ENCODE results near the gene MYLK.
"Not testable (repeated sequence)": the region's sequence is repeated elsewhere in the genome, so short reads cannot be mapped to it uniquely, and the experiment has no call there.

The MYLK gene

DNA sequence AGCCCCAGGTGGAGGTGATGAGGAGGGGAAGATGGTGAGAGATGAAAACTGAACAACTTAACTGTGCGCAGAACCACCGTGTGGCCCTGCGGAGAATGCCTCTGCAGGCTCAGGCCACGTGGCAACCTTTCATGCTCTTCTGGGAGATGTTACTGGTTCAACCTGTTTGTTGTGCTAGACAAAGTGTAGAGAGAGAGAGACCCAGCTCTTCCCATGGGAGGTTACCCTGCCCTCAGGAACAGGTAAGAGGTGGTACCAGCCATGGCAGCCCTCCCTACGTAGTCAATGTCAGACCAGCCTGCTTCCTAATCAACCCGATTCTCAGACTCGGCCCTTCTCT, 262.3 kb downstream of the MYLK start:
- DNase-seq (ENCODE audit: low read depth), result no peak
- TF ChIP-seq, protein P1, sequence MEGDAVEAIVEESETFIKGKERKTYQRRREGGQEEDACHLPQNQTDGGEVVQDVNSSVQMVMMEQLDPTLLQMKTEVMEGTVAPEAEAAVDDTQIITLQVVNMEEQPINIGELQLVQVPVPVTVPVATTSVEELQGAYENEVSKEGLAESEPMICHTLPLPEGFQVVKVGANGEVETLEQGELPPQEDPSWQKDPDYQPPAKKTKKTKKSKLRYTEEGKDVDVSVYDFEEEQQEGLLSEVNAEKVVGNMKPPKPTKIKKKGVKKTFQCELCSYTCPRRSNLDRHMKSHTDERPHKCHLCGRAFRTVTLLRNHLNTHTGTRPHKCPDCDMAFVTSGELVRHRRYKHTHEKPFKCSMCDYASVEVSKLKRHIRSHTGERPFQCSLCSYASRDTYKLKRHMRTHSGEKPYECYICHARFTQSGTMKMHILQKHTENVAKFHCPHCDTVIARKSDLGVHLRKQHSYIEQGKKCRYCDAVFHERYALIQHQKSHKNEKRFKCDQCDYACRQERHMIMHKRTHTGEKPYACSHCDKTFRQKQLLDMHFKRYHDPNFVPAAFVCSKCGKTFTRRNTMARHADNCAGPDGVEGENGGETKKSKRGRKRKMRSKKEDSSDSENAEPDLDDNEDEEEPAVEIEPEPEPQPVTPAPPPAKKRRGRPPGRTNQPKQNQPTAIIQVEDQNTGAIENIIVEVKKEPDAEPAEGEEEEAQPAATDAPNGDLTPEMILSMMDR (conservative IDR thresholded peaks at IDR 0.05; ENCODE audit: low read length), result no peak
- no peak overlapping the region for H3K4me3 ChIP-seq (ENCODE audit: low read length)

DNA sequence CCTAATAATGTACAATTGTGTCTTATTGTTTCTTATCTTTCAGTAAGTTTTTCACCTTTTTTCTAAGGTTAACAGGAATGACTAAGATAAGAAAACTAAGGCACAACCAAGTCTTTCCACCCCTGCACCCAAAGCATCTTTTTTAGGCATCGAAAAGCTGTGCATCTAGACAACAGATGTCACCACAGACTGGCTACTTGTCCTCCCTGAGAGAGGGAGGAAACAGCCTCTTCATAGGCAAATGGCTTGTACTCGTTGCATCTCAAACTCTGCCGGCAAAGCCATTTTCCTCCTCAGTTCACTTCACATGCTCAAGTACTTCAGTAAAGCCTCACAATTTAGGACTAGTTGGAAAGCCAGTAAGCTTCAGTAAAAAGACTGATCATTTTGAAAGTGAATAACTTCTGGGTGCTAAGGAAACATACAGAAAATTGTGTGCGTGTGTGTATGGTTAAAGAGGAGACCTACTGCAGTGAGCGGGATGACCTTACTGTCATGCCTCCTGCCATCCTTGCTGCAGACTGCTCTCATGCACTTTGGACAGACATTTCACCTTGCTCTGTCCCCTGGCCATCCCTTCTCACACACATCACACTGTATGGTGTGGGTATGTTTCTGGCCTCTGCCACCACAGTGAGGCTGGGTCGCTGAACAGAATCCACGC, 262.8 kb downstream of the MYLK start:
- no peak overlapping the region for H3K4me3 ChIP-seq (ENCODE audit: low read length)
- DNase-seq (ENCODE audit: low read depth), result no peak
- TF ChIP-seq, protein P1 (conservative IDR thresholded peaks at IDR 0.05; ENCODE audit: low read length), result no peak

DNA sequence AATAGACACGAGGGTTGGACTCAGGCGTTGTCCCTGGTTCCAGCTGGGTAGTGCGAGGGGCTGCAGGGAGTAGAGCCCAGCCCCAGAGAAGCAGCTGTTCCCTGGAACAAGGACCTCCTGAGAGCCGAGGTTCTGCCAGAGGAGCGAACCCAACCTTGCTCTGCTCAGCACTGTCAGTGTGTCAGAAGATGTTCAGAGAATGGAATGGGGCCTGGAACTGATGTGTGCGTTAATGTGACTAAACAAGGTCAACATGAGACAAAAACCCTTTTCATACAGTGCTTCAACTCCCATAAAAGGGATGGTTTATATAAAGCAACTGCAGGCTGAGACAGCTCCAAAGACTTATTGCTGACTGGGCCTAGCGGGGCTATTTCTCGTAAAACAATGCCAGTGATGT, 263.8 kb downstream of the MYLK start:
- DNase-seq (ENCODE audit: low read depth), result no peak
- TF ChIP-seq, protein P1 (conservative IDR thresholded peaks at IDR 0.05; ENCODE audit: low read length), result no peak
- H3K4me3 ChIP-seq (ENCODE audit: low read length), result no peak overlapping the region

DNA sequence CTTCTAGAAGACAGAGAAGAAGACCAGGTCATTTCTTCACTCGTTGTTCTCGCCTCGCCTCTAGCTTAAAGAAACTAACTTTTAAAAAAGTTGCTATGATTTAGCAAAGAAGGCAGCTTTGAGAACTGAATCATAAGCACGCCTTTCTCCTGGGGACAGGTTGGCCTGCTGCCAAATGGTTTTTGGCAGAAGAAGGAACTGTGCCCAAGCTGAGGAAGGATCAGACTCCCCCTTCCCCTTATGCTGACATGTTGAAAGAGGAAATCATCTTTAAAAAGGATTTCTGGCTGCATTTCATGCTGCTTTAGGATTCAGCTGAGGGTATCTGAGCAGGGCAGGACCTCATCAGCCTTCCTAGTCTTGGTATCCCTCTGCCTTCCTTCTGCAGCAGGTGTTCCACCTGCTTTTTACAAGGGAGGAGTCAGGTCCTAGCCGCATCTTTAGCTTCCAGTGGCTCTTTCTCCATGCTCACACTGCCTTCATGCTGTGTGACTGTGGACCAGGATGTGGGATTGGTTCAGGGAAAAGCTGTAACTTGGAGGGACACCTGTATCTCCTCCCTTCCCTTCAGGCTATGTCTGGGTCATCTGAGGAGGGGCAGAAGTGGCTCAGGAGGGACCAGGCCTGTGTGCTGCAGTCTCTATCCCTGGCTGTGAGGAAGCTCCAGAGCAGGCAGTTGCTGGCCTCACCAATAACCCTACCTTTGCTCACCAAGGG, 265.2 kb downstream of the MYLK start:
- peak; percentile 77 for DNase-seq (ENCODE audit: low read depth)

DNA sequence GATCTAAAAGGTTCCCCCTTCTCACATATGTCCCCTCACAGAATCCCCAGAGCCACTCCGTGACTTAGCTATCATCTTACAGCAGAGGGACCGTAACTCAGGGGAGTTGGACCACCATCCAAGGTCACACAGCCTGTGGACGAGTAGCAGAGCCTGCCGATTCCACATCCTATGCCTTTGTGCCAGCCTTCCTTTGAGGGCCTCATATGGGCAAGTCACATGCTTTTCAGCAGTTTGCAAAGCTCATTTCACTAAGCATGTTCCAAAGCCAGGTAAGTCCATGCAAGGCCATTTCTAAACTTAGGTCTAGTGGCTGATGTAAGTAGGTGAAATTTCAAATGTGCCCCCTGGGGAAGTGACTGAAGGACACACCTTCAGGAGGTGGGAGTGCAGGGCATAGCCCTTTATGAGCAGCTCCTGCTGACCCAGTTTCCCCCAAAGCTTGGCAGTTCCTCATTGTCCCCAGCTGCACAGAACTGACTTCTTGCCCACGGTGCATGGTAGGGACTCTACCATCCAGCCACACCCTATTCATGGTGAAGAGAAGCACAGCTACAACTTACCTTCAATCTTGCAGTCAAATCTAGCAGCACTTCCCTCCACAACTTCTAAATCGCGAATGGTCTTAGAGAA, 265.9 kb downstream of the MYLK start:
- TF ChIP-seq, protein P1 (conservative IDR thresholded peaks at IDR 0.05; ENCODE audit: low read length), result no peak
- DNase-seq (ENCODE audit: low read depth), result no peak
- H3K4me3 ChIP-seq (ENCODE audit: low read length), result no peak overlapping the region

More for the DNA sequence above, 265.2 kb downstream of the MYLK start:
- TF ChIP-seq, protein P1 (conservative IDR thresholded peaks at IDR 0.05; ENCODE audit: low read length), result no peak
- no peak overlapping the region for H3K4me3 ChIP-seq (ENCODE audit: low read length)

DNA sequence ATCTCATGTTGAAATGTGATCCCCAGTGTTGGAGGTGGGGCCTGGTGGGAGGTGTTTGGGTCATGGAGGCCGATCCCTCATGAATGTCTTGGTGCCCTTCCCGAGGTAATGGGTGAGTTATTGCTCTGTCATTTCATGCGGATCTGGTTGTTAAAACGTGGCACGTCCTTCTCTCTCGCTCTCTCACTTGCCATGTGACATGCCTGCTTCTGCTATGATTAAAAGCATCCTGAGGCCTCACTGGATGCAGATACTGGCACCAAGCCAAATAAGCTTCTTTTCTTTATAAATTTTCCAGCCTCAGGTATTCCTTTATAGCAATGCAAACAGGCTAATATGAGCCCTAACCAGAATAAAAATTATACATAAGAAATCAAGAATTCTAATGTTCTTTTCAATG, 267.5 kb downstream of the MYLK start:
- DNase-seq (ENCODE audit: low read depth), result no peak
- H3K4me3 ChIP-seq (ENCODE audit: low read length), result no peak overlapping the region
- TF ChIP-seq, protein P1 (conservative IDR thresholded peaks at IDR 0.05; ENCODE audit: low read length), result no peak

DNA sequence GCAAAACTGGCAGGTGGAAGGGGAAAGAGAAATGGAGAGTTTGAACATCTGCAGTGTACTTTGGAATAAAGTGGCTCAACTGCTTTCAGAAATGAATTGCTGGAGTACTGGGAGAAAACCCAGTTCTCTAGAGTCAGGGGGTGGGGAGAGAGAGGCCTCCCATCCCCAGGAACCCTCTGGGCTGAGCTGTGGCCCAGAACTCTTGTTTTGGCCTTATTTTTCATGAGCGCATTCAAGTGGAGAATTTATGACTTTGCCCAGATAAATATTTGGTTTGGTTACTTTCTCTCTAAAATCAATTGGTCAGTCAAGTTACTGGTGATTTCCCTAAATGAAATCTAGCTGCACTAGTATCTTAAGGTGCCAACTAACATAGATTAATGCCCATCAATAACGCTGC, 270.6 kb downstream of the MYLK start:
- TF ChIP-seq, protein P1 (conservative IDR thresholded peaks at IDR 0.05; ENCODE audit: low read length), result no peak
- H3K4me3 ChIP-seq (ENCODE audit: low read length), result no peak overlapping the region
- DNase-seq (ENCODE audit: low read depth), result no peak

DNA sequence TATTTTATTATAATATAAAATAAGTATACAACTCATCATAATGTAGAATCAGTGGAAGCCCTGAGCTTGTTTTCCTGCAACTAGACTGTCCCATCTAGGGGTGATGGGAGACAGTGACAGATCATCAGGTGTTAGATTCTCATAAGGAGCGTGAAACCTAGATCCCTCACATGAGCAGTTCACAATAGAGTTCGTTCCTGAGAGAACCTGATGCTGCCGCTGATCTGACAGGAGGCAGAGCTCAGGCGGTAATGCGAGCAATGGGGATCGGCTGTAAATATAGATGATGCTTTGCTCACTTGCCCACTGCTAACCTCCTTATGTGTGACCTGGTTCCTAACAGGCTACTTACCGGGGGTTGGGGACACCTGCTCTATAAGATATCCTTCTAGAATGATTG, 272.5 kb downstream of the MYLK start:
- not testable (repeated sequence) for H3K4me3 ChIP-seq (ENCODE audit: low read length); DNase-seq (ENCODE audit: low read depth)

All from AG10803 (cell line).